ENCODE results near the gene NDUFAF8.

DNA sequence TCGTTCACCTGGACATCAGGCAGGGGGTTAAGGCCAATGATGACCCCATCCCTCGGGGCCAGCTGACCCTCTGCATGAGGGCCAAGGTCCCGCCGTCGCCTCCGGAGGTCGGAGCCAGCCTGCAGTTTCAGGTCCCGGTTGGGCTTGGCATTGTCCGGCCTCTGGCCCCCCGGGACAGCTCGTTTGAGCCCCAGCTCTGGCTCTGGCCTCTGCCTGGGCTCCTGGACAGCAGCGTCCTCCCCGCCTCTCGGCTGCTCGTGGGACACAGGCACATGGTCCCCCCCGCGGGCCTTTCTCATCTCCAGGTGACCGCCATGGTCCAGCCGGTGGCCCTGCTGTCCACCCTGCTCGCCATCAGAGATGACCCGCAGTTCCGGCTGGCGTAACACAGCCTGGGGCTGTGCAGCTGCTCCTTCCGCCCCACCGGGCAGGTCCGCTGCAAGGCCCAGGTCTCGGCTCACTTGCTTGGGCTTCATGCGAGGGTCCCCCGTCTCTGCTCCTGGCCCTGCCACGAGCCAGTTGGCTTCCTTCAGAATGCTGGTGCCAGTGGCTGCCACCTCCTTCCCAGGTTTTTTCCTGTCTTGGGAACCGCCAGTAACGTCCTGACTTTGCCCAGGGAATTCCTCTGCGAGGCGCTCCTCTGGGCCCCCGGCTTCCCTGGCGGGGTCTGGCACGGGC is 6.7 kb downstream of the NDUFAF8 start:
- TF ChIP-seq EZH2phosphoT487 (IDR thresholded peaks at IDR 0.05; ENCODE audit: insufficient read depth, low read depth), result no peak
- TF ChIP-seq EZH2 (IDR thresholded peaks at IDR 0.05; ENCODE audit: insufficient read depth, poor library complexity, severe bottlenecking), result no peak
